A549 (cell line): ENCODE results near the gene CYB5RL.

Experiments used
- BHLHE40 ChIP-seq: IDR thresholded peaks from 2 replicates; pipeline ENCODE4 v1.6.1; 2012; ENCODE audit warnings: low read depth, low read length, inconsistent platforms
- CTCF ChIP-seq: fragments of >200 bp; sonication (Bioruptor Twin); formaldehyde crosslinking; IDR thresholded peaks from 3 replicates; pipeline ENCODE4 v1.5.1; 2016
- ELK1 ChIP-seq: fragments of 150-350 bp; IDR thresholded peaks from 2 replicates; pipeline ENCODE4 v1.6.1; 2014; ENCODE audit warnings: low read depth, mild to moderate bottlenecking, low read length
- JUN ChIP-seq, 2 experiments: fragments of >200 bp; sonication (Bioruptor Twin); formaldehyde crosslinking; IDR thresholded peaks; 2 replicates in 1 of 2; 3 replicates in 1 of 2; pipeline ENCODE4 v1.6.1; 2016 to 2017
- KDM1A ChIP-seq: fragments of 200-600 bp; sonication (generic); IDR thresholded peaks from 2 replicates; pipeline ENCODE4 v1.6.1; 2016; ENCODE audit warnings: low read depth, mild to moderate bottlenecking
- MAFK ChIP-seq: fragments of 450-650 bp; IDR thresholded peaks from 2 replicates; pipeline ENCODE4 v1.6.1; 2014; ENCODE audit not compliant: partially characterized antibody
- POLR2A ChIP-seq: IDR thresholded peaks from 2 replicates; pipeline ENCODE4 v1.6.1; 2012; ENCODE audit warnings: mild to moderate bottlenecking, low read length
- RAD21 ChIP-seq, 2 experiments: fragments of >200 bp in 1 of 2; sonication (Bioruptor Twin) in 1 of 2; formaldehyde crosslinking in 1 of 2; IDR thresholded peaks in 1 of 2; conservative IDR thresholded peaks in 1 of 2; 2 replicates in 1 of 2; 3 replicates in 1 of 2; pipeline ENCODE4 v1.6.1; 2012 to 2018; ENCODE audit warnings: inconsistent platforms in 1 of 2
- RCOR1 ChIP-seq: fragments of 150-350 bp; IDR thresholded peaks from 2 replicates; pipeline ENCODE4 v1.6.1; 2014; ENCODE audit warnings: antibody characterized with exemption, low read length, low read depth
- SMC3 ChIP-seq: fragments of >200 bp; sonication (Bioruptor Twin); formaldehyde crosslinking; IDR thresholded peaks from 3 replicates; pipeline ENCODE4 v1.6.1; 2018; ENCODE audit warnings: inconsistent platforms

- TF ChIP-seq POLR2A, result no peak
- TF ChIP-seq CTCF, result no peak
- no peak for TF ChIP-seq KDM1A
- TF ChIP-seq JUN (IDR thresholded peaks at IDR 0.05), result no peak
- no peak for TF ChIP-seq RAD21 (conservative IDR thresholded peaks at IDR 0.05 in 1 of 2, IDR thresholded peaks at IDR 0.05 in 1 of 2)
- no peak for TF ChIP-seq BHLHE40
- no peak for TF ChIP-seq RCOR1
- no peak for TF ChIP-seq MAFK
- TF ChIP-seq SMC3, result no peak
- no peak for TF ChIP-seq ELK1
Measured at GRCh38 chr1:54246116-54246721, 46.4 kb upstream of the CYB5RL start.
